ENCODE data around the gene TMEM59L. TPM values are rescaled to one million over a fixed set of nuclear protein-coding genes. Genes with fewer than 3 reads are reported as not detected.
A peak's percentile ranks its signal among the peaks of the same experiment; 100 is the strongest.

Gene TMEM59L
- total RNA-seq, 6 donors from 2014 or later: 0.30 to 2.8 (median 1.0) TPM; not detected in 2

GRCh38 chr19:18606281-18607225 is 6.1 kb upstream of the TMEM59L start, which contains the start of gene CRLF1:
CRLF1 (minus strand) TSS chr19:18606799; CDS start chr19:18606656, 143 bp downstream.
- TF ChIP-seq POLR2A (IDR thresholded peaks at IDR 0.05) (no peak), EP300 (IDR thresholded peaks at IDR 0.05) (no peak), CTCF (IDR thresholded peaks at IDR 0.05) (no peak), POLR2AphosphoS5 (IDR thresholded peaks at IDR 0.05) (no peak)
- Histone ChIP-seq H3K27me3 (peaks cover 0 to 69% (median 45%) of the 10 kb centered on the region in 4 donors), H3K27ac (no peak within 1 kb of the TSS), H3K36me3 (no peaks in the 10 kb centered on the region), H3K9me3 (no peaks in the 10 kb centered on the region), H3K4me1 (peaks cover 33 to 60% (median 40%) of the 10 kb centered on the region in 4 donors), H3K4me3 (peak within 1 kb of the TSS in 3 of 4 donors; percentile 28 to 38 (median 31))
- 0 to 1% methylated on average over 4 to 10 of the region's 116 CpGs for WGBS, 2 donors
- no peak for ATAC-seq (ENCODE audit: low FRiP score in 2 of 2)
- peak in 1 of 2 donors; percentile 77 for DNase-seq

GRCh38 chr19:18607226-18608101 is 5.2 kb upstream of the TMEM59L start:
- Histone ChIP-seq H3K36me3 (no peaks in the 10 kb centered on the region), H3K4me1 (peaks cover 42 to 69% (median 49%) of the 10 kb centered on the region in 4 donors), H3K27me3 (peaks cover 2 to 78% (median 50%) of the 10 kb centered on the region in 4 donors), H3K9me3 (no peaks in the 10 kb centered on the region), H3K27ac (no peak overlapping the region), H3K4me3 (peak overlapping the region in 3 of 4 donors; percentile 8 to 32 (median 31))
- DNase-seq (peak in 1 of 2 donors; percentile 80), ATAC-seq (ENCODE audit: low FRiP score in 2 of 2) (peak in 1 of 2 donors; percentile 2)
- WGBS, 2 donors: 3 to 4% methylated on average over 33 to 68 of the region's 68 CpGs
- TF ChIP-seq POLR2AphosphoS5 (IDR thresholded peaks at IDR 0.05) (no peak), CTCF (IDR thresholded peaks at IDR 0.05) (no peak), EP300 (IDR thresholded peaks at IDR 0.05) (no peak), POLR2A (IDR thresholded peaks at IDR 0.05) (no peak)

- WGBS, 2 donors: 14 to 27% methylated on average over 5 of the region's 5 CpGs
- H3K4me1 ChIP-seq: peaks cover 50 to 77% (median 57%) of the 10 kb centered on the region in 4 donors
Observed at GRCh38 chr19:18608102-18608804, 4.4 kb upstream of the TMEM59L start.

More at GRCh38 chr19:18608102-18608804, 4.4 kb upstream of the TMEM59L start:
- no peaks in the 10 kb centered on the region for H3K9me3 ChIP-seq
- no peak for DNase-seq
- H3K27ac ChIP-seq: no peak overlapping the region
- no peak for ATAC-seq (ENCODE audit: low FRiP score in 2 of 2)
- TF ChIP-seq EP300 (IDR thresholded peaks at IDR 0.05): no peak
- no peak for TF ChIP-seq POLR2AphosphoS5 (IDR thresholded peaks at IDR 0.05)
- TF ChIP-seq CTCF (IDR thresholded peaks at IDR 0.05): no peak
- TF ChIP-seq POLR2A (IDR thresholded peaks at IDR 0.05): no peak
- H3K36me3 ChIP-seq: no peaks in the 10 kb centered on the region
- no peak overlapping the region for H3K4me3 ChIP-seq
- peaks cover 2 to 86% (median 58%) of the 10 kb centered on the region in 4 donors for H3K27me3 ChIP-seq
